GM15510 (cell line): ENCODE results near the gene ZIC5.

Experiments
- POLR2A ChIP-seq: IDR thresholded peaks from 3 replicates; pipeline ENCODE4 v1.6.1; 2011; ENCODE audit warnings: borderline replicate concordance; ENCODE audit not compliant: insufficient read length; ENCODE audit errors: extremely low read depth

The ZIC5 gene

DNA sequence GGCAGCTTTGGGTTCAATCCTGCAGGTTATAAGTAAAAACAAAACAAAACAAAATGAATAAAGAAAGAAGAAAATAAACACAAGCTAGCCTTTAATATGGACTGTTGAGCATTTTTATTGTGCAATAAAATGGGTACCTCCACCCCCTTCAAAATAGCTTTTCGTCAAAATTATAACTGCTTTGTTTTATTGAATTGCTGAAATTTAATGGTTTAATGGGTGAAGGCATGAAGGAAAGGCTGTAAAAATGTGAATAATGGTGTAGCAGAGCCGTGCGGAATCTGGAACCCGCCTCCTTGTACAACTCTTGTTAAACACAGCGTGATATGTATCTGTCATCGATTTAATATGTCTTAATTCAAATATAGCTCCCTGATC, 2.2 kb upstream of the ZIC5 start:
- no peak for TF ChIP-seq POLR2A

DNA sequence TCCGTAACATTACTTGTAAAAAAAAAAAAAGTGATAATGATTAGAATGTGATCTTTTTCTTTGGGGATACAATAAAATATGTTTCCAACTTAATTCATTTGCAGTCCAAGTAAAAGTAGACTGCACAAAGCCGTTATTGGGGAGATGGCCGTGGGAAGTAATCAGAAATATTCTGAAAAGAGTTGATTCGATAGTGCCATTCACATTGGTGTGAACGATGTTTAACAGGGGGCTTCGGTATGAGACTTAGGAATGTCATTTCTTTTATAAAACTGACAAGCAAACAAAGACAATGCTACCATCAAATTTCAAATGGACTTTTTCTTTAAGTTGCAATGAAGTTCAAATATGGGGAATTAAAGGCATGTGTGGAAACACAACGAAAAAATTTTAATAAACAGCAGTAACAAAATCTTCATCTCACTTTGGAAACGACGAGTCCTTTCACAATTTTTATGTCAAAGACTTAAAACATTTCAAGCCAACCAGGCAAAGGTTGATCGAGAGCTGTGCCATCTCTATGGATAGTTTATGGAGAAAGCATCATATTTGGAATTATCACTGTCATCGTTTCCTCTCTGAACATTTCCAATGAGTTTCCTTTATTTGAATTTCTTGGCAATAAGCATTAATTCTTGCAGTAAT, 1.7 kb upstream of the ZIC5 start:
- no peak for TF ChIP-seq POLR2A

GRCh38 chr13:99972190-99972731, 694 bp upstream of the ZIC5 start:
- TF ChIP-seq POLR2A = no peak

GRCh38 chr13:99970651-99971575, 654 bp downstream of the ZIC5 start:
- no peak for TF ChIP-seq POLR2A

DNA sequence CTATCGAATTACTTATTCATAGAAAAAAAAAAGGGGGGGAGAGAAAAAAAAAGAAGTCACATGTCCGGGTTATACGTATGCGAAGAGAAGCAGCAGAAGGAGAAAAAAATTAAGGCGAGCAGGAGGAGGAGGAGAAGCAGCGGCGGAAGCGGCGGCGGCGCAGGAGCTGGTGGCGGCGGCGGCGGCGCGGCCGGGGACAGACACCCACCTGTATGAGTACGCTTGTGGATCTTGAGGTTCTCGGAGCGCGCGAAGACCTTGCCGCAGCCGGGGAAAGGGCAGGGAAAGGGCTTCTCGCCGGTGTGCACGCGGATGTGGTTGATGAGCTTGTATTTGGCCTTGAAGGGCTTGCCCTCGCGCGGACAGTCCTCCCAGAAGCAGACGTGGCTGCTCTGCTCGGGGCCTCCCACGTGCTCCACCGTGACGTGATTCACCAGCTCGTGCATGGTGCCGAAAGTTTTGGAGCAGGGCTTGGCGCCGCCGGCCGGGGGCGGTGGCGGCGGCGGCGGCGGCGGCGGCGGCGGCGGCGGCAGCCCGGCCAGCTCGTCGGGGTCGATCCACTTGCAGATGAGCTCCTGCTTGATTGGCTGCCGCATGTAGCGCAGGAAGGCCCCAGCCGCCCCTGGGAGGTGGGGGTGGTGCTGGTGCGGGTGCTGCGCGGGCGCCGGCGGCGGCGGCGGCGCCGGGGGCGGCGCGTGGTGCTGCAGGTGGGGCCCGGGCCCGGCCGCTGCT, 1.5 kb downstream of the ZIC5 start:
- no peak for TF ChIP-seq POLR2A

GRCh38 chr13:99969453-99969918, 2.1 kb downstream of the ZIC5 start:
- no peak for TF ChIP-seq POLR2A

DNA sequence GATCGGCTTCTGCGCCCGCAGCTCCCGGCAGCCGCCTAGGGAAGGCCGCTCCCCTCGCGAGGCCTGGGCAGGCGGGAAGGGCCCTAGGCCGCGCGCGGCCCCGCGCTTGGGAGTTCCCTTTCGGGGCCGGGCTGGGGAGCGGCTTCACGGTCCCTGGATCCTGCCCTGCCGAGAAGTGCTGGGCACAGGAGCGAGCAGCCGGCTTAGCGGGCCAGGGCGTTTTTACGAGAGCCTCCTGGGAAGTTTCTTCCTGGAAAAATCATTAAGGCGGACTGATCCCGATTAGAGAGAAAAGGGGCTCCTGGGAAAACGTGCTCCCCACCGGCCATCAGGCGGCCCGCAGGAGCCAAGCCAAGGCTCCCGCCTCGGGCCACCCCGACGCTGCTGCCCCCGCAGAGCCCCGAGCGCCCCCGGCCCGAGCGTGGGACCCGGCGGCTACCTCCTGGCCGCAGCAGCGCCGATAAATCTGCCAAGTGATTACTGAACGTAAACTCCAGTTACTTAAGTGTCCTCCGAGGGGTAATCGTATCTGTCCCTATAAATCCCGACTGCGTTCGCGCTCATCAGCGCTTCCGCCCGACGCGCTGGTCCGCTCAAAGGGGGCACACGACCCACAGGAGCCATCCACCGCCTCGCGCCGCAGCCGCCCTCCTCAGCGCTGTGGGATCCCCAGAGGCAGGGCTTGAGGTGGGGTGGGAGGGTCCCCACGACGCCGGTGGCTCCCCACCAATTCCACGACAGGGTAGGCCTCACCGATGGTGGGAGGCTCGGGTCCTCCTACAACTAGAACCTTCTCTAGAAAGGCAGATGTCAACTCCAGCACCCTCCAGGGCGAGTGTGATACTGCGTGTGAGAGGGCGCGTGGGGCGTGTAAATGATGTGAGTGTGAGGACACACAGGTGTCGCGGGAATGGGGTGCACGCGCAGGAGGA, 2.8 kb downstream of the ZIC5 start:
- no peak for TF ChIP-seq POLR2A

DNA sequence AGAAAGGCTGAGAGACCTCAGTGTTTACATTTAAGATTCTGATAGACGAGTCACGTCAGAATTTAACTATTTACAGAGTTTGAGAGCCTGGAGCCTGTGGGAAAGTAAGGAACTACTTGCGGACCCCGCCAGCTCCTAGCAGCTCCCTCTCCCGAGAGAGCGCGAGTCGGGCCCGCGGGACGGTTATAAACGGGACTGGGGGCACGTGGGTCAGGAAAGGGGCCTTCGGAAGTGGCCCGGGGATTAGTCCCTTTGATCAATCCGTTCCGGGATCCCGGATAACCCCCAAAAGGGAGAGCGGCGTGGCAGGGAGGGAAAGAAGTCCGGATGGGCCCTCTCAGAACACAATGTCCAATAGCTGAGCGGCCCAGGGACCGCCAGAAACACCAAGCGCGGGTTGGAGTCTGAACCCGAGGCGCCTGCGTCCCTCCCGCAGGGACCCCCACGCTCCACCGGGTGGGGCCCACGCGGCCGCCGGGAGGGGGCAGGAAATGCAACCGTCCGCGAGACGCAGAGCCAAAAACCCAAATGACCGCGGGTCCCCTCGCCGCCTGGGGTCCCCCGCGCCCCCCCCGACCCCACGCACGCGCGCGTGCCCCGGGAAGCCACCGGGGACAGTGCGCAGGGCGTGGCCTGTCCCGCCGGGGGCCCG, 3.6 kb downstream of the ZIC5 start:
- no peak for TF ChIP-seq POLR2A

DNA sequence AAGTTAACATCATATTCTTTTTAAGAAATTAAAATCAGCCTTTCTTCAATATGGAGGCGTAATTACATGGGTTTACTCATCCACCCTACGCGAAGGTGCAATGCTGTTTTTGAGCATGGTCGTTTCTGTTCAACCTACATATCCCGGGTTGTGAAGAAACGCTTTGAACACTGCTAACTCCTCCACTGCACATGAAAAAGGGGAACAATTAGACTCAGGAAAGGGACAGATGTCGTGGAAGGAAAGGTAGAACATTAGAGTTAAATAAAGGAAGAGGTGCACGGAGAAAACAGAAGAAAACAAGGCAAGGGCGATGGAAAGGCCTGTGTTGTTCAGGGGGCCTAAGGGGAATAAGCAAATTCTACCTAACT, 4.1 kb downstream of the ZIC5 start:
- TF ChIP-seq POLR2A = no peak

- no peak for TF ChIP-seq POLR2A
These were observed 5.3 kb downstream of the ZIC5 start for GRCh38 chr13:99966064-99966805.

DNA sequence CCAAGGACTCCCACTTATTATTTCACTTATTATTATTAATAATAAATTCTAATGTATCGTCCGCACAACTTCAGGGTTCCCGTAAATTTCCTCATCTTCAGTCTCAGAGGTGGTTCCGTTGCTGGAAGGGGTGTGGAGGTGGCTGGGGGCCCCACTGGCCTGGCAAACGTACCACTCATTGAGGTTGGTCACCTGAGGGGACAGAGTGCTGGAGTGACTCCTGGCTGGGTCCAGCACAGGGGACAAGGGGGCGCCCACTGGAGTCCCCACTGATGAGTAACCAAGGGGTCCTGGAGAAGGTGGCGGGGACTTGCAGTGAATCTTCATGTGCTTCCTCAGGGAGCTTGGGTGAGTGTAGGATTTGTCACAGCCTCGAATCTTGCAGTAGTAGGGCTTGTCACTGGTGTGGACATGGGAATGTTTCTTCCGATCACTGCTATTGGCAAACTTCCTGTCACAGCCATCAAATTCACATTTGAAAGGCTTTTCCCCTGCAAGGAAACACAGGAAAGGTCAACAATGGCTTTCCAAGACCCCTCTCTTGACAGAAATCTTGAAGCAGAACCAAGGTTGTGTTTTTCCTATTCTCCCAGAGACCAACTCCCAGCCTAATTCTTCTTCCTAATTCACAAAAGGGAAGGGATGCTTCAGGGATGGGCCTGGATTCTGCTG, 6.1 kb downstream of the ZIC5 start:
- TF ChIP-seq POLR2A = no peak

GRCh38 chr13:99963816-99964339, 7.7 kb downstream of the ZIC5 start:
- no peak for TF ChIP-seq POLR2A

DNA sequence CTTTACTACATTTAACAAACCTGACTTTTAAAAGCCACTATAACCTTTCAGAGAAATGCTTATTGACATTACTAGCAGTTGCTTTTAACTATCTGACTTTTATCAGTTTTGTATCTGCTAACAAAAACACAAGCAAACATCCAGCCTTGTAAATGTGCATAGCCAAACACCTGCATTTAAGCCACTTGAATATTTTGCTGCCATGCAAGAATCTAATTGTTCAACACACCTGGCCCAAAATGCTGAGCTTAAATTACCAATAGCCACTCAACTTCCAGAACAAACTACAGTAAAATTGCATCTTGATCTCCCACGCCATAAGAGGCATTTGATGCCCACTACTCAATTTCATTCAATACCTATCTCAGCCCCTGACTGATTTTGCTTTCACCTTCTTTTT, 9.3 kb downstream of the ZIC5 start:
- no peak for TF ChIP-seq POLR2A

- TF ChIP-seq POLR2A = no peak
These were observed 9.9 kb downstream of the ZIC5 start for GRCh38 chr13:99961636-99962035.
